ENCODE results near the gene TMCO6. TPM values are rescaled to one million over a fixed set of nuclear protein-coding genes. Genes with fewer than 3 reads are reported as not detected.

The TMCO6 gene
- total and polyA plus RNA-seq, 9 of the 15 experiments (the other 6 are each of a cell fraction or from before 2014, with no cell fraction given), result 3.4 to 46.4 (median 16.7) TPM

GRCh38 chr5:140603734-140604133 lies 35.5 kb upstream of the TMCO6 start:
- FAIRE-seq (no peak), ATAC-seq (no peak), DNase-seq (ENCODE audit: extremely low read depth in 1 of 4, low spot score in 3 of 4) (no peak)
- CTCF ChIA-PET (ENCODE audit: low intra/inter-chr PET ratio), result no interaction called here
- in situ Hi-C loops (cut with MboI) (no loop called here), intact Hi-C loops (cut with micrococcal nuclease) (no loop called here)
- no peak overlapping the region for H3K4me2 ChIP-seq (ENCODE audit: insufficient read depth, low read length)
- no peaks in the 10 kb centered on the region for H3K9me1 ChIP-seq (ENCODE audit: control insufficient read depth, insufficient read depth, low read length)
- no peak overlapping the region for H3K9ac ChIP-seq (ENCODE audit: insufficient read depth in 1 of 2, low read depth in 2 of 2, low read length in 2 of 2)
- no peaks in the 10 kb centered on the region for H3K36me3 ChIP-seq (ENCODE audit: control insufficient read depth, insufficient read depth, low read length)
- no peaks in the 10 kb centered on the region for H3K4me1 ChIP-seq (replicated peaks in 1 of 2; ENCODE audit: control insufficient read depth in 2 of 2, insufficient read depth in 2 of 2, low read length in 2 of 2)
- H3K4me3 ChIP-seq, result no peak overlapping the region
- no peak overlapping the region for H3K27ac ChIP-seq (ENCODE audit: extremely low read depth, low read depth, low read length)
- no peaks in the 10 kb centered on the region for H3K79me2 ChIP-seq (ENCODE audit: control insufficient read depth, insufficient read depth, low read length)
- H2AFZ ChIP-seq (ENCODE audit: low read depth, low read length), result no peak overlapping the region
- H4K20me1 ChIP-seq (replicated peaks; ENCODE audit: control insufficient read depth, insufficient read depth, low read length), result no peaks in the 10 kb centered on the region
- H3K27me3 ChIP-seq (ENCODE audit: control insufficient read depth in 2 of 2, insufficient read depth in 2 of 2, low read length in 2 of 2), result no peaks in the 10 kb centered on the region
- no peak for TF ChIP-seq NFE2L1 (tag; IDR thresholded peaks at IDR 0.05; ENCODE audit: borderline replicate concordance, low read depth)
- TF ChIP-seq HMG20A (CRISPR knock-in tag; conservative IDR thresholded peaks at IDR 0.05), result no peak
- H3K9me3 ChIP-seq (replicated peaks; ENCODE audit: control insufficient read depth, insufficient read depth, low read depth, low read length), result no peaks in the 10 kb centered on the region; the same call in 1 of the 2 replicates
- WGBS (ENCODE audit: insufficient coverage, low coverage, missing lambda C conversion rate), result 34% methylated on average over 2 of the region's 2 CpGs
- no TSS peak for BruUV-seq (replicated peaks)
- POLR2A ChIA-PET, result no interaction called here

DNA sequence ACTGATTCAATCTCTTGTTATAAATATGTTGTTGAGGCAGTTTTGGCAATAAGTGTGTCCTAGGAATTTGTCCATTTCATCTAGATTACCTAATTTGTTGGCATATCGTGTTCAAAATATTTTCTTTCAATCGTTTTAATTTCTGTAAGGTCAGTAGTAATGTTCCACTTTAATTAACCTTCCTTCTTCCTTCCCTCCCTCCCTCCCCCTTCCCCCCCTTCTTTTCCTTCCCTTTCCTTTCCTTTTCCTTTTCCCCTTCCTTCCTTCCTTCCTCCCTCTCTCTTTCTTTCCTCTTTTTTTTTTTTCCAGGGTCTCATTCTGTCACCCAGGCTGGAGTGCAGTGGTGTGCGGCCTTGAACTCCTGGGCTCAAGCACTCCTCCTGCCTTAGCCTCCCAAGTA lies 33.4 kb upstream of the TMCO6 start:
- no peaks in the 10 kb centered on the region for H4K20me1 ChIP-seq (replicated peaks; ENCODE audit: control insufficient read depth, insufficient read depth, low read length)
- H3K27me3 ChIP-seq (ENCODE audit: control insufficient read depth in 2 of 2, insufficient read depth in 2 of 2, low read length in 2 of 2), result no peaks in the 10 kb centered on the region
- DNase-seq (ENCODE audit: extremely low read depth in 1 of 4, low spot score in 3 of 4) (no peak), FAIRE-seq (no peak), ATAC-seq (no peak)
- no peaks in the 10 kb centered on the region for H3K9me1 ChIP-seq (ENCODE audit: control insufficient read depth, insufficient read depth, low read length)
- no peak overlapping the region for H3K27ac ChIP-seq (ENCODE audit: extremely low read depth, low read depth, low read length)
- no peak overlapping the region for H2AFZ ChIP-seq (ENCODE audit: low read depth, low read length)
- no peak overlapping the region for H3K4me2 ChIP-seq (ENCODE audit: insufficient read depth, low read length)
- H3K4me3 ChIP-seq, result no peak overlapping the region
- H3K4me1 ChIP-seq (replicated peaks in 1 of 2; ENCODE audit: control insufficient read depth in 2 of 2, insufficient read depth in 2 of 2, low read length in 2 of 2), result no peaks in the 10 kb centered on the region
- TF ChIP-seq CHD4 (IDR thresholded peaks at IDR 0.05; ENCODE audit: insufficient read depth, insufficient replicate concordance, low read depth, low read length, poor library complexity, severe bottlenecking), result no peak
- no peak for TF ChIP-seq PML (IDR thresholded peaks at IDR 0.05; ENCODE audit: low read length)
- TF ChIP-seq DACH1 (IDR thresholded peaks at IDR 0.05; ENCODE audit: partially characterized antibody), result no peak
- no peak for TF ChIP-seq RBM34 (IDR thresholded peaks at IDR 0.05; ENCODE audit: borderline replicate concordance, insufficient read depth, low read length)
- TF ChIP-seq MEF2D (tag; conservative IDR thresholded peaks at IDR 0.05; ENCODE audit: low read depth), result no peak
- TF ChIP-seq ZNF512 (tag; IDR thresholded peaks at IDR 0.05), result peak; percentile 64; the same call in 1 of the 2 replicates
- TF ChIP-seq PCBP1 (IDR thresholded peaks at IDR 0.05; ENCODE audit: low read depth, low read length, poor library complexity, severe bottlenecking), result no peak
- POLR2A ChIA-PET, result no interaction called here
- intact Hi-C loops (cut with micrococcal nuclease) (no loop called here), in situ Hi-C loops (cut with MboI) (no loop called here)
- 44% methylated on average over 3 of the region's 3 CpGs for WGBS (ENCODE audit: insufficient coverage, low coverage, missing lambda C conversion rate)
- H3K9me3 ChIP-seq (replicated peaks; ENCODE audit: control insufficient read depth, insufficient read depth, low read depth, low read length), result peaks cover 12% of the 10 kb centered on the region
- CTCF ChIA-PET (ENCODE audit: low intra/inter-chr PET ratio), result no interaction called here
- no TSS peak for BruUV-seq (replicated peaks)
- no peaks in the 10 kb centered on the region for H3K36me3 ChIP-seq (ENCODE audit: control insufficient read depth, insufficient read depth, low read length)
- no peaks in the 10 kb centered on the region for H3K79me2 ChIP-seq (ENCODE audit: control insufficient read depth, insufficient read depth, low read length)
- no peak overlapping the region for H3K9ac ChIP-seq (ENCODE audit: insufficient read depth in 1 of 2, low read depth in 2 of 2, low read length in 2 of 2)

Measured in K562 (cell line).